ENCODE results near the gene MGAT5B.

The MGAT5B gene

GRCh38 chr17:76996741-76997694, 128.8 kb downstream of the MGAT5B start:
- no peak for DNase-seq (ENCODE audit: insufficient read length, low spot score)
- FAIRE-seq: no peak

GRCh38 chr17:76997981-76998531, 129.9 kb downstream of the MGAT5B start:
- DNase-seq (ENCODE audit: insufficient read length, low spot score) (no peak), FAIRE-seq (no peak)

GRCh38 chr17:76998839-76999238, 130.6 kb downstream of the MGAT5B start:
- DNase-seq (ENCODE audit: insufficient read length, low spot score) (no peak), FAIRE-seq (no peak)

Data from HTR-8/SVneo (cell line).